Colonic mucosa (tissue), 4 donors: ENCODE data around the gene ZNF385B. TPM values are rescaled to one million over a fixed set of nuclear protein-coding genes. Genes with fewer than 3 reads are reported as not detected.

Source experiments
- DNase-seq: peaks from one replicate; pipeline ENCODE4 v3.0.0-alpha.2; 2020
- H3K27ac ChIP-seq: fragments of 200-600 bp; one replicate; pipeline ENCODE4 v1.8.0; 2021
- H3K27me3 ChIP-seq: fragments of 200-600 bp; one replicate; pipeline ENCODE4 v1.8.0; 2021
- H3K36me3 ChIP-seq: fragments of 200-600 bp; one replicate; pipeline ENCODE4 v1.8.0; 2021
- H3K4me1 ChIP-seq: fragments of 200-600 bp; one replicate; pipeline ENCODE4 v1.8.0; 2021; ENCODE audit warnings: mild to moderate bottlenecking
- H3K4me3 ChIP-seq: fragments of 200-600 bp; one replicate; pipeline ENCODE4 v1.8.0; 2021
- H3K9ac ChIP-seq, 2 donors: one replicate each; pipeline ENCODE4 v1.7.0; 2013; ENCODE audit warnings: control low read depth in 2 of 2, low read depth in 2 of 2, low read length in 2 of 2
- H3K9me3 ChIP-seq: fragments of 200-600 bp; one replicate; pipeline ENCODE4 v1.8.0; 2021
- intact Hi-C: fragments of 100-400 bp; cut with DNase I; formaldehyde crosslinking; loops from one replicate; pipeline ENCODE4 v1.14.1; 2022
- total RNA-seq, 2 donors: library from RNA; stranded (reverse); fragmentation: NEBNext Ultra II Directional in 1 of 2; extraction: Animal tissue kit (Norgen Biotek cat#: 25700) in 1 of 2; gene quantifications; one replicate each; pipeline ENCODE4 v1.2.1, GENCODE V29; 2021
- TF ChIP-seq, protein P1 (sequence below): fragments of 200-600 bp; IDR thresholded peaks from one replicate; pipeline ENCODE4 v1.8.0; 2022; ENCODE audit warnings: antibody characterized with exemption, mild to moderate bottlenecking
- donor health status: healthy.
- donor health status: DM: no; HTN: no; CAD: no.
- donor health status: DM: no; HTN: no; CAD: no.

ZNF385B gene
- total RNA-seq, 2 donors from 2014 or later, result 0.10 to 0.69 TPM

DNA sequence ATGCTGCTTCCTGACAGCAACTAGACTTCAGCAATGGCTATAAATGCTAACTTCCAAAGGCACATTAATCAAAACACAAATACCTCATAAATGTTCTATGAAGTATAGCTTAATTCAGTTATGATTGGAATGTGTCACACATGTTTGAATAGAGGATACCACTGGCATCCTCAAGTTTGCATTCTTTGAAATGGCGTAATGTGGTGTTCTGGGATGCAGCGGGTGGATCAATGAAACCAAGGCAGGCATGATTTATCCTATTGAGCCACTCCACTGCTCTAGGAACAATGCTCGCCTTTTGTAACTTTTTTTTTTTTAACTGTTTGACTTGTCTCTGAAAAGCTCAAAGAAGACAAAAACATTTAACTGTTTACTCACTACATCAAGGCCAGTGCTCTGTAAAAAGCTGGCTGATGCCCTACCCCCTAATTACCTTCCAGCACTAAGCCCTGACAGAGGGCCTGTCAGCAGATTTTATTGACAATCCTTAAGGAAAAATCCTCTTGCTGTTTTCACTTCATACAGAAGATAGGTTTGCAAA is 318.0 kb downstream of the ZNF385B start:
- Histone ChIP-seq H3K9ac (no peak overlapping the region), H3K9me3 (no peaks in the 10 kb centered on the region), H3K36me3 (no peaks in the 10 kb centered on the region), H3K4me3 (no peak overlapping the region), H3K27me3 (no peaks in the 10 kb centered on the region), H3K27ac (no peak overlapping the region), H3K4me1 (no peaks in the 10 kb centered on the region)
- intact Hi-C loops, result no loop called here
- no peak for DNase-seq
- TF ChIP-seq, protein P1, sequence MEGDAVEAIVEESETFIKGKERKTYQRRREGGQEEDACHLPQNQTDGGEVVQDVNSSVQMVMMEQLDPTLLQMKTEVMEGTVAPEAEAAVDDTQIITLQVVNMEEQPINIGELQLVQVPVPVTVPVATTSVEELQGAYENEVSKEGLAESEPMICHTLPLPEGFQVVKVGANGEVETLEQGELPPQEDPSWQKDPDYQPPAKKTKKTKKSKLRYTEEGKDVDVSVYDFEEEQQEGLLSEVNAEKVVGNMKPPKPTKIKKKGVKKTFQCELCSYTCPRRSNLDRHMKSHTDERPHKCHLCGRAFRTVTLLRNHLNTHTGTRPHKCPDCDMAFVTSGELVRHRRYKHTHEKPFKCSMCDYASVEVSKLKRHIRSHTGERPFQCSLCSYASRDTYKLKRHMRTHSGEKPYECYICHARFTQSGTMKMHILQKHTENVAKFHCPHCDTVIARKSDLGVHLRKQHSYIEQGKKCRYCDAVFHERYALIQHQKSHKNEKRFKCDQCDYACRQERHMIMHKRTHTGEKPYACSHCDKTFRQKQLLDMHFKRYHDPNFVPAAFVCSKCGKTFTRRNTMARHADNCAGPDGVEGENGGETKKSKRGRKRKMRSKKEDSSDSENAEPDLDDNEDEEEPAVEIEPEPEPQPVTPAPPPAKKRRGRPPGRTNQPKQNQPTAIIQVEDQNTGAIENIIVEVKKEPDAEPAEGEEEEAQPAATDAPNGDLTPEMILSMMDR, result no peak

GRCh38 chr2:179541586-179541985 is 319.8 kb downstream of the ZNF385B start:
- no peak overlapping the region for H3K27ac ChIP-seq
- TF ChIP-seq, protein P1, result no peak
- no peaks in the 10 kb centered on the region for H3K9me3 ChIP-seq
- H3K36me3 ChIP-seq, result no peaks in the 10 kb centered on the region
- H3K4me1 ChIP-seq, result no peaks in the 10 kb centered on the region
- intact Hi-C loops, result no loop called here
- H3K9ac ChIP-seq, result no peak overlapping the region
- no peak overlapping the region for H3K4me3 ChIP-seq
- DNase-seq, result no peak
- H3K27me3 ChIP-seq, result no peaks in the 10 kb centered on the region

DNA sequence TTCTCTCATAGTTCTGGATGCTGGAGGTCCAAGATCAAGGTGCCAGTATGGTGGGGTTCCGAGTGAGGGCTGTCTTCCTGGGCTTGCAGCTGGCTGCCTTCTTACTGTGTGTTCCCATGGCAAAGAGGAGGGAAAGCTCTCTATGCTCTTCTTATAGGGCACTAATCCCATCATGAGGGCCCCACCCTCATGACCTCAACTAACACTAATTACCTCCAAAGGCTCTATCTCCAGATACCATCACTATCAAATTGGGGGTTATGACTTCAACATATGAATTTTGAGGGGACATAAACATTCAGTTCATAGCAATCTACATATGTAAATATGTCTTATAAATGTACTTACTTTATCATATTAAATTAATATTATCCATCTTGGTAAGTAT is 322.3 kb downstream of the ZNF385B start:
- Histone ChIP-seq H3K9ac (no peak overlapping the region), H3K4me3 (no peak overlapping the region), H3K27ac (no peak overlapping the region), H3K36me3 (no peaks in the 10 kb centered on the region), H3K4me1 (no peaks in the 10 kb centered on the region), H3K27me3 (no peaks in the 10 kb centered on the region), H3K9me3 (no peaks in the 10 kb centered on the region)
- no peak for DNase-seq
- TF ChIP-seq, protein P1, result no peak
- intact Hi-C loops, result no loop called here

DNA sequence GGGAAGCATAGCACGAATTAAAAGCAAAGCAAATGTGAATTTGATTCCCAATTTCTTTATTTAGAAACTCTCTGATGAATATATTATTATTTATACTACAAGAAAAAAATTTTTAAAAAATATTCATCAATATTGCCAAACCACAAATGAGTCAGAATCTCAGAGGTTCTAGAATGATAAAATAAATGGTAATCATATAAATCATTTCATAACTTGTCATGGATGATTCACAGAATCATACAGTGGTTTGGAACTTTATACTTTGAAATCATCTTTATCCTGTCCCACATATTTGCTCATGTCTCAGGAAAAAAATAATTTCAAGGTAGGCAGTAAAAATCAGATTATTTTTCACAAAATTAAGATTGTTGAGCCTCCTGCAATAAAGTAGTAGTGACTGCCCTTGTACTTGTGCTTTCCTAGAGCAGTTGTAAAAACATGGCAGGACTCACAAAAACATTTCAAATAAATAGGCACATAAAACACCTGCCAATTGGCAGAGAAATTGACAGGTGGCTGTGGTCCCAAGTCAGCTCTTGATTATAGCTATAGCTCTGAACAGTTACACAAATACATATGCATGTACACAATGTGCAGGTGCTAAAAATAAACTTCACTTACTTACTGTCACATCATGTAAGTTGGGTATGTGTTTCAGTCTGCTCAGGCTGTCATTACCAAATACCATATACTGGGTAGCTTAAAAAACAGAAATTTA is 322.8 kb downstream of the ZNF385B start:
- DNase-seq, result no peak
- intact Hi-C loops, result no loop called here
- no peak overlapping the region for H3K9ac ChIP-seq
- no peak overlapping the region for H3K4me3 ChIP-seq
- TF ChIP-seq, protein P1, result no peak
- H3K27ac ChIP-seq, result no peak overlapping the region
- no peaks in the 10 kb centered on the region for H3K4me1 ChIP-seq
- H3K27me3 ChIP-seq, result no peaks in the 10 kb centered on the region
- no peaks in the 10 kb centered on the region for H3K9me3 ChIP-seq
- no peaks in the 10 kb centered on the region for H3K36me3 ChIP-seq

DNA sequence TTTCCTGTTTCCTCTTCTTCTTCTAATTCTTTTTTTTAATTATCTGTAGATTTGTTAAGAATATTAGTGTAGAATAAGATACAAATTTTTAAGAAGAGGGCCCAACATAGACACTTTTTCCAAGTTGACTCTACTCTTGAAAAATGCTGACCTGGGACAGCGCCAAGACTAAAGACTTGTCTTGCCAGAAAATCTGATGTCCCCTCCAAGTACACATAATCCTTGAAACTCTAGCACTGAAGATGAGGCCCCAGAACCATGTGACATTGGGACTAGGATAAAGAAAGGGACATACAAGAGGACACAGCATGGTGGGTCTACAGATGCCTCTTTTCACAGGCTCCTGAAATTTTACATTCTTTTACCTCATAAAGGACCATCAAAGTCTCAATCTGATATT is 325.2 kb downstream of the ZNF385B start:
- H3K27me3 ChIP-seq, result no peaks in the 10 kb centered on the region
- no peak for DNase-seq
- intact Hi-C loops, result no loop called here

More for the DNA sequence above, 325.2 kb downstream of the ZNF385B start:
- H3K9ac ChIP-seq, result no peak overlapping the region
- H3K4me1 ChIP-seq, result no peaks in the 10 kb centered on the region
- no peaks in the 10 kb centered on the region for H3K36me3 ChIP-seq
- no peak overlapping the region for H3K4me3 ChIP-seq
- H3K27ac ChIP-seq, result no peak overlapping the region
- H3K9me3 ChIP-seq, result no peaks in the 10 kb centered on the region
- TF ChIP-seq, protein P1, result no peak
